Stimulated activated CD4-positive, alpha-beta T cell treated with anti-CD3 and anti-CD28 coated beads, Interleukin-15, amount 100 ng/mL, for 24 hours (primary cell): ENCODE measurements around the gene SBF2.
"Not testable (repeated sequence)": the region's sequence is repeated elsewhere in the genome, so short reads cannot be mapped to it uniquely, and the experiment has no call there.

Experiments used
- DNase-seq: peaks from one replicate; pipeline ENCODE4 v3.0.0-alpha.2; 2020

The SBF2 gene

GRCh38 chr11:10261821-10262220 lies 32.2 kb downstream of the SBF2 start:
- no peak for DNase-seq

- DNase-seq, result no peak
Measured at GRCh38 chr11:10257478-10257877, 36.5 kb downstream of the SBF2 start.

- DNase-seq, result no peak
Measured at GRCh38 chr11:10255388-10256125, 38.5 kb downstream of the SBF2 start.

- not testable (repeated sequence) for DNase-seq
Measured at GRCh38 chr11:10249448-10250131, 44.4 kb downstream of the SBF2 start.

GRCh38 chr11:10247011-10247410 lies 47.0 kb downstream of the SBF2 start:
- DNase-seq, result no peak

GRCh38 chr11:10243896-10244575 lies 50.0 kb downstream of the SBF2 start:
- DNase-seq, result no peak

GRCh38 chr11:10236840-10237239 lies 57.2 kb downstream of the SBF2 start:
- DNase-seq, result no peak

- DNase-seq, result no peak
Measured at GRCh38 chr11:10233581-10233980, 60.4 kb downstream of the SBF2 start.

GRCh38 chr11:10232756-10233155 lies 61.3 kb downstream of the SBF2 start:
- DNase-seq, result no peak

GRCh38 chr11:10231803-10232202 lies 62.2 kb downstream of the SBF2 start:
- not testable (repeated sequence) for DNase-seq

GRCh38 chr11:10225553-10225952 lies 68.5 kb downstream of the SBF2 start:
- no peak for DNase-seq

- DNase-seq, result no peak
Measured at GRCh38 chr11:10222399-10222798, 71.6 kb downstream of the SBF2 start.

- DNase-seq, result no peak
Measured at GRCh38 chr11:10221342-10221741, 72.7 kb downstream of the SBF2 start.

GRCh38 chr11:10211470-10211869 lies 82.5 kb downstream of the SBF2 start:
- no peak for DNase-seq

GRCh38 chr11:10209326-10209725 lies 84.7 kb downstream of the SBF2 start:
- no peak for DNase-seq

GRCh38 chr11:10208131-10208575 lies 85.9 kb downstream of the SBF2 start:
- DNase-seq, result no peak

GRCh38 chr11:10205928-10206327 lies 88.1 kb downstream of the SBF2 start:
- no peak for DNase-seq

- DNase-seq, result no peak
Measured at GRCh38 chr11:10204021-10204420, 90.0 kb downstream of the SBF2 start.

GRCh38 chr11:10201343-10201742 lies 92.7 kb downstream of the SBF2 start:
- DNase-seq, result no peak

- no peak for DNase-seq
Measured at GRCh38 chr11:10197091-10197490, 96.9 kb downstream of the SBF2 start.

GRCh38 chr11:10192036-10192435 lies 102.0 kb downstream of the SBF2 start:
- DNase-seq, result no peak

- no peak for DNase-seq
Measured at GRCh38 chr11:10181811-10182210, 112.2 kb downstream of the SBF2 start.

GRCh38 chr11:10164621-10165020 lies 129.4 kb downstream of the SBF2 start:
- no peak for DNase-seq

- DNase-seq, result no peak
Measured at GRCh38 chr11:10162222-10162621, 131.8 kb downstream of the SBF2 start.
